K562 (cell line): ENCODE results near the gene PLXDC2. TPM values are rescaled to one million over a fixed set of nuclear protein-coding genes. Genes with fewer than 3 reads are reported as not detected.

Experiments used
- ATAC-seq: fragments of 200-7000 bp; cut with Tn5 transposase; 3 replicates; pipeline ENCODE4 v1.9.1; 2020; ENCODE audit warnings: moderate library complexity
- BruUV-seq: library from RNA; stranded (reverse); fragments of 400-500 nt; replicated peaks from 2 replicates; lab custom pipeline; 2021; lab: Mats Ljungman, UMichigan
- CTCF ChIA-PET: fragments of 300-600 bp; formaldehyde crosslinking; extraction: SDS; loops from one replicate; lab custom pipeline; 2021; ENCODE audit warnings: low intra/inter-chr PET ratio; lab: Yijun Ruan, JAX
- POLR2A ChIA-PET: fragments of 300-600, 350-650 bp; sonication (Branson Sonifier 250); formaldehyde crosslinking; extraction: SDS; loops from one replicate; lab custom pipeline; 2021; ENCODE audit warnings: antibody characterized with exemption, inconsistent platforms; lab: Yijun Ruan, JAX
- DNase-seq, 4 experiments: peaks; one replicate each; pipeline versions ENCODE4 v3.0.0 to v3.0.0-alpha.2; 2011 to 2018; ENCODE audit warnings: low spot score in 3 of 4, mixed read lengths in 3 of 4; ENCODE audit errors: extremely low read depth in 1 of 4
- FAIRE-seq: peaks from 2 replicates; lab custom pipeline; 2011; peaks lifted over from hg19 to GRCh38; lab: Jason Lieb, UNC
- H2AFZ ChIP-seq: 2 replicates; pipeline ENCODE4 v1.6.0; 2011; ENCODE audit warnings: low read depth, low read length, control low read depth, inconsistent platforms
- H3K27ac ChIP-seq: fragments of 200-600 bp; 3 replicates; pipeline ENCODE4 v1.8.0; 2011; ENCODE audit warnings: low read depth, mild to moderate bottlenecking, control low read depth, inconsistent platforms, low read length, moderate library complexity, mixed read lengths; ENCODE audit errors: extremely low read depth
- H3K27me3 ChIP-seq, 2 experiments: fragments of 300-600 bp in 1 of 2; 2 replicates in 1 of 2; 3 replicates in 1 of 2; pipeline versions ENCODE4 v1.6.0 to v1.8.0; 2011; ENCODE audit warnings: inconsistent platforms in 2 of 2, low read length in 2 of 2, mild to moderate bottlenecking in 1 of 2, mixed read lengths in 1 of 2, moderate library complexity in 1 of 2; ENCODE audit not compliant: control insufficient read depth in 2 of 2, insufficient read depth in 2 of 2
- H3K36me3 ChIP-seq: fragments of 300-600 bp; 3 replicates; pipeline ENCODE4 v1.8.0; 2011; ENCODE audit warnings: mild to moderate bottlenecking, low read length, inconsistent platforms; ENCODE audit not compliant: control insufficient read depth, insufficient read depth
- H3K4me1 ChIP-seq, 2 experiments: fragments of 200-600 bp in 1 of 2; replicated peaks in 1 of 2; 2 replicates in 1 of 2; 3 replicates in 1 of 2; pipeline versions ENCODE4 v1.5.1 to v1.8.0; 2011; ENCODE audit warnings: inconsistent platforms in 2 of 2, low read length in 2 of 2, mild to moderate bottlenecking in 1 of 2, mixed read lengths in 1 of 2, moderate library complexity in 1 of 2; ENCODE audit not compliant: control insufficient read depth in 2 of 2, insufficient read depth in 2 of 2
- H3K4me2 ChIP-seq: 2 replicates; pipeline ENCODE4 v1.6.1; 2011; ENCODE audit warnings: low read length, control low read depth, inconsistent platforms, mixed read lengths; ENCODE audit not compliant: insufficient read depth
- H3K4me3 ChIP-seq: fragments of 200-600 bp; sonication (generic), shearing (Covaris generic); 2 replicates; pipeline ENCODE4 v1.5.1; 2016; ENCODE audit warnings: control low read depth, inconsistent platforms
- H3K79me2 ChIP-seq: fragments of 200-600 bp; 3 replicates; pipeline ENCODE4 v1.8.0; 2011; ENCODE audit warnings: low read length, inconsistent platforms; ENCODE audit not compliant: control insufficient read depth, insufficient read depth
- H3K9ac ChIP-seq, 2 experiments: 2 replicates each; pipeline versions ENCODE4 v1.6.0 to v1.6.1; 2011; ENCODE audit warnings: low read depth in 2 of 2, low read length in 2 of 2, control low read depth in 1 of 2, inconsistent platforms in 1 of 2, mild to moderate bottlenecking in 1 of 2, mixed read lengths in 1 of 2; ENCODE audit not compliant: insufficient read depth in 1 of 2
- H3K9me1 ChIP-seq: one replicate; pipeline ENCODE4 v1.6.0; 2011; ENCODE audit warnings: inconsistent platforms, mild to moderate bottlenecking, low read length, moderate library complexity; ENCODE audit not compliant: control insufficient read depth, insufficient read depth
- H3K9me3 ChIP-seq: replicated peaks from 2 replicates; pipeline ENCODE4 v1.5.1; 2011; ENCODE audit warnings: low read depth, low read length, inconsistent platforms; ENCODE audit not compliant: control insufficient read depth, insufficient read depth
- H4K20me1 ChIP-seq: replicated peaks from 2 replicates; pipeline ENCODE4 v1.6.1; 2011; ENCODE audit warnings: low read length, inconsistent platforms, mixed read lengths; ENCODE audit not compliant: control insufficient read depth, insufficient read depth
- TFE3 ChIP-seq: fragments of 450-650 bp; formaldehyde crosslinking; IDR thresholded peaks from 2 replicates; pipeline ENCODE4 v1.4.0; 2020; ENCODE audit warnings: mild to moderate bottlenecking, mixed read lengths
- TRIM25 ChIP-seq: fragments of 450-650 bp; IDR thresholded peaks from 2 replicates; pipeline ENCODE4 v1.7.0; 2016; ENCODE audit warnings: borderline replicate concordance
- WGBS: fragments of 100-300 bp; shearing (Covaris generic); methylation state at CpG from one replicate; pipeline ENCODE4 v1.1.6; 2016; ENCODE audit warnings: low coverage, mixed read lengths; ENCODE audit not compliant: insufficient coverage; ENCODE audit errors: missing lambda C conversion rate; 5-methylcytosine and 5-hydroxymethylcytosine counted together
- in situ Hi-C: fragments of 300-500 bp; cut with MboI; formaldehyde crosslinking; loops from 4 replicates; pipeline ENCODE4 v1.15.0; 2018; ENCODE audit warnings: inconsistent platforms, mixed read lengths
- intact Hi-C: fragments of 100-400 bp; cut with micrococcal nuclease; formaldehyde crosslinking; loops from 2 replicates; pipeline ENCODE4 v1.14.2; 2022
- polyA plus RNA-seq, 8 experiments: library from polyadenylated mRNA; depleted of rRNA in 4 of 8; stranded (reverse) in 5 of 8; unstranded in 3 of 8; fragments of >200 nt; fragmentation: Nextera tagmentation in 2 of 8; fragmentation: Illumina TruSeq in 1 of 8; extraction: Ambion mirVana in 2 of 8; extraction: Trizol in 1 of 8; gene quantifications; 2 replicates each; pipeline versions ENCODE4 v1.2.1 to v1.2.3, GENCODE V29; 2011 to 2014; ENCODE audit warnings: inconsistent platforms in 1 of 8, missing spikeins in 1 of 8
- total RNA-seq, 7 experiments: library from RNA; depleted of rRNA in 6 of 7; stranded (reverse); fragments of >200 nt in 6 of 7; fragmentation: Illumina TruSeq in 2 of 7; extraction: Trizol in 2 of 7; gene quantifications; 2 replicates each; pipeline versions ENCODE4 v1.2.1 to v1.2.3, GENCODE V29; 2011 to 2021; ENCODE audit warnings: low replicate concordance in 1 of 7

PLXDC2 gene
- total and polyA plus RNA-seq, 9 of the 15 experiments (the other 6 are each of a cell fraction or from before 2014, with no cell fraction given) = 0.01 to 0.33 (median 0.10) TPM; not detected in 3

GRCh38 chr10:19930936-19931893, 115.0 kb downstream of the PLXDC2 start:
- no TSS peak for BruUV-seq
- ChIA-PET CTCF (no interaction called here), POLR2A (no interaction called here)
- Histone ChIP-seq H3K27me3 (no peaks in the 10 kb centered on the region), H3K36me3 (no peaks in the 10 kb centered on the region), H3K9ac (no peak overlapping the region), H3K4me2 (no peak overlapping the region), H3K27ac (no peak overlapping the region), H3K79me2 (no peaks in the 10 kb centered on the region), H4K20me1 (no peaks in the 10 kb centered on the region), H3K9me1 (no peaks in the 10 kb centered on the region), H3K4me1 (no peaks in the 10 kb centered on the region), H3K4me3 (no peak overlapping the region), H2AFZ (no peak overlapping the region), H3K9me3 (no peaks in the 10 kb centered on the region)
- WGBS = 0% methylated on average over 12 of the region's 12 CpGs
- TF ChIP-seq TRIM25 (no peak), TFE3 (CRISPR knock-in tag) (no peak)
- in situ Hi-C loops = no loop called here
- no peak for DNase-seq
- no peak for FAIRE-seq
- intact Hi-C loops = no loop called here
- no peak for ATAC-seq
